Liver (tissue), 9 donors: ENCODE data around the gene C1QTNF1. TPM values are rescaled to one million over a fixed set of nuclear protein-coding genes. Genes with fewer than 3 reads are reported as not detected.

Experiments used
- DNase-seq: peaks from one replicate; pipeline ENCODE4 v3.0.0-alpha.2; 2017; ENCODE audit warnings: low spot score
- H3K27ac ChIP-seq, 2 donors: one replicate each; pipeline ENCODE4 v1.7.0; 2013; ENCODE audit warnings: inconsistent platforms in 2 of 2, low read length in 2 of 2, control low read depth in 1 of 2, low read depth in 1 of 2, mild to moderate bottlenecking in 1 of 2
- H3K27me3 ChIP-seq, 4 donors: one replicate each; pipeline versions ENCODE4 v1.6.1 to v1.7.0; 2013; ENCODE audit warnings: low read length in 3 of 4, inconsistent platforms in 1 of 4, mild to moderate bottlenecking in 1 of 4, moderate library complexity in 1 of 4; ENCODE audit not compliant: control insufficient read depth in 4 of 4, insufficient read depth in 4 of 4
- H3K36me3 ChIP-seq, 4 donors: one replicate each; pipeline versions ENCODE4 v1.6.1 to v1.7.0; 2013; ENCODE audit warnings: low read length in 3 of 4, mild to moderate bottlenecking in 3 of 4, low read depth in 1 of 4, moderate library complexity in 1 of 4; ENCODE audit not compliant: control insufficient read depth in 4 of 4, insufficient read depth in 3 of 4
- H3K4me1 ChIP-seq, 4 donors: one replicate each; pipeline versions ENCODE4 v1.6.1 to v1.7.0; 2013; ENCODE audit warnings: low read length in 3 of 4, mild to moderate bottlenecking in 3 of 4, moderate library complexity in 1 of 4; ENCODE audit not compliant: control insufficient read depth in 4 of 4, insufficient read depth in 4 of 4
- H3K4me3 ChIP-seq, 3 donors: one replicate each; pipeline versions ENCODE4 v1.6.1 to v1.7.0; 2013; ENCODE audit warnings: low read length in 3 of 3, control low read depth in 1 of 3, low read depth in 1 of 3, mild to moderate bottlenecking in 1 of 3
- H3K9ac ChIP-seq, 2 donors: one replicate each; pipeline ENCODE4 v1.7.0; 2013; ENCODE audit warnings: low read length in 2 of 2, mild to moderate bottlenecking in 2 of 2, moderate library complexity in 2 of 2, control low read depth in 1 of 2, low read depth in 1 of 2
- H3K9me3 ChIP-seq, 4 donors: one replicate each; pipeline versions ENCODE4 v1.6.1 to v1.7.0; 2013; ENCODE audit warnings: low read length in 3 of 4; ENCODE audit not compliant: control insufficient read depth in 4 of 4
- ATF3 ChIP-seq: IDR thresholded peaks from 2 replicates; pipeline ENCODE4 v1.6.1; 2016; ENCODE audit warnings: antibody characterized with exemption
- CTCF ChIP-seq: fragments of 150-350 bp; IDR thresholded peaks from 2 replicates; pipeline ENCODE4 v1.5.1; 2017; ENCODE audit warnings: improper control_type of control experiment, low read depth, low read length; ENCODE audit not compliant: missing input control
- EGR1 ChIP-seq, 2 donors: IDR thresholded peaks; 2 replicates each; pipeline ENCODE4 v1.6.1; 2016 to 2018; ENCODE audit warnings: antibody characterized with exemption in 2 of 2, low read depth in 2 of 2
- JUND ChIP-seq, 2 donors: IDR thresholded peaks; 2 replicates each; pipeline ENCODE4 v1.6.1; 2016; ENCODE audit warnings: antibody characterized with exemption in 2 of 2
- NR2F2 ChIP-seq: IDR thresholded peaks from 2 replicates; pipeline ENCODE4 v1.6.1; 2016; ENCODE audit warnings: antibody characterized with exemption
- RAD21 ChIP-seq, 2 donors: IDR thresholded peaks; 2 replicates each; pipeline ENCODE4 v1.6.1; 2016; ENCODE audit warnings: antibody characterized with exemption in 2 of 2, mild to moderate bottlenecking in 2 of 2
- RXRA ChIP-seq, 2 donors: IDR thresholded peaks; 2 replicates each; pipeline ENCODE4 v1.6.1; 2017 to 2018; ENCODE audit warnings: antibody characterized with exemption in 2 of 2, mild to moderate bottlenecking in 1 of 2
- SP1 ChIP-seq: IDR thresholded peaks from 2 replicates; pipeline ENCODE4 v1.6.1; 2018; ENCODE audit warnings: antibody characterized with exemption, mild to moderate bottlenecking
- TAF1 ChIP-seq: conservative IDR thresholded peaks from 2 replicates; pipeline ENCODE4 v1.6.1; 2016; ENCODE audit warnings: antibody characterized with exemption, mild to moderate bottlenecking
- WGBS: extraction: QIAGEN DNeasy Blood & Tissue Kit; methylation state at CpG from one replicate; pipeline ENCODE4 v1.1.7; 2013; 5-methylcytosine and 5-hydroxymethylcytosine counted together
- polyA plus RNA-seq, 2 donors: library from polyadenylated mRNA; stranded (reverse) in 1 of 2; unstranded in 1 of 2; fragments of 200-250 nt in 1 of 2; fragments of >200 nt in 1 of 2; fragmentation: Nextera tagmentation in 1 of 2; extraction: Ambion mirVana in 1 of 2; gene quantifications; one replicate each; pipeline versions ENCODE4 v1.2.1 to v1.2.3, GENCODE V29; 2013 to 2015
- total RNA-seq, 2 donors: library from RNA; depleted of rRNA; stranded (reverse); fragments of >200 nt; gene quantifications; one replicate each; pipeline ENCODE4 v1.2.3, GENCODE V29; 2014
- TF ChIP-seq, protein P1 (sequence below): IDR thresholded peaks from 2 replicates; pipeline ENCODE4 v1.6.1; 2016; ENCODE audit warnings: antibody characterized with exemption
- TF ChIP-seq, protein P2 (sequence below): IDR thresholded peaks from 2 replicates; pipeline ENCODE4 v1.6.1; 2016; ENCODE audit warnings: antibody characterized with exemption, mild to moderate bottlenecking
- donor health status: healthy.
- donor health status: healthy.
- donor health status: healthy.
- donor health status: healthy.
- donor health status: healthy.

Gene C1QTNF1
- total and polyA plus RNA-seq, 4 donors, result 0.56 to 54.6 (median 16.1) TPM

GRCh38 chr17:78992542-78993212 lies 31.3 kb upstream of the C1QTNF1 start:
- H3K4me3 ChIP-seq, result no peak overlapping the region
- H3K4me1 ChIP-seq, result no peaks in the 10 kb centered on the region
- no peak overlapping the region for H3K9ac ChIP-seq
- DNase-seq, result no peak
- 85% methylated on average over 12 of the region's 12 CpGs for WGBS
- H3K36me3 ChIP-seq, result peaks cover 9 to 36% (median 15%) of the 10 kb centered on the region in 4 donors
- no peaks in the 10 kb centered on the region for H3K27me3 ChIP-seq
- TF ChIP-seq CTCF (no peak), ATF3 (no peak), TAF1 (no peak), RXRA (IDR thresholded peaks at IDR 0.05) (no peak), RAD21 (IDR thresholded peaks at IDR 0.05) (no peak), EGR1 (IDR thresholded peaks at IDR 0.05; ENCODE audit: low read depth in 2 of 2) (no peak), NR2F2 (no peak), SP1 (no peak)
- TF ChIP-seq, protein P1, sequence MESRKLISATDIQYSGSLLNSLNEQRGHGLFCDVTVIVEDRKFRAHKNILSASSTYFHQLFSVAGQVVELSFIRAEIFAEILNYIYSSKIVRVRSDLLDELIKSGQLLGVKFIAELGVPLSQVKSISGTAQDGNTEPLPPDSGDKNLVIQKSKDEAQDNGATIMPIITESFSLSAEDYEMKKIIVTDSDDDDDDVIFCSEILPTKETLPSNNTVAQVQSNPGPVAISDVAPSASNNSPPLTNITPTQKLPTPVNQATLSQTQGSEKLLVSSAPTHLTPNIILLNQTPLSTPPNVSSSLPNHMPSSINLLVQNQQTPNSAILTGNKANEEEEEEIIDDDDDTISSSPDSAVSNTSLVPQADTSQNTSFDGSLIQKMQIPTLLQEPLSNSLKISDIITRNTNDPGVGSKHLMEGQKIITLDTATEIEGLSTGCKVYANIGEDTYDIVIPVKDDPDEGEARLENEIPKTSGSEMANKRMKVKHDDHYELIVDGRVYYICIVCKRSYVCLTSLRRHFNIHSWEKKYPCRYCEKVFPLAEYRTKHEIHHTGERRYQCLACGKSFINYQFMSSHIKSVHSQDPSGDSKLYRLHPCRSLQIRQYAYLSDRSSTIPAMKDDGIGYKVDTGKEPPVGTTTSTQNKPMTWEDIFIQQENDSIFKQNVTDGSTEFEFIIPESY, result no peak
- TF ChIP-seq, protein P2, sequence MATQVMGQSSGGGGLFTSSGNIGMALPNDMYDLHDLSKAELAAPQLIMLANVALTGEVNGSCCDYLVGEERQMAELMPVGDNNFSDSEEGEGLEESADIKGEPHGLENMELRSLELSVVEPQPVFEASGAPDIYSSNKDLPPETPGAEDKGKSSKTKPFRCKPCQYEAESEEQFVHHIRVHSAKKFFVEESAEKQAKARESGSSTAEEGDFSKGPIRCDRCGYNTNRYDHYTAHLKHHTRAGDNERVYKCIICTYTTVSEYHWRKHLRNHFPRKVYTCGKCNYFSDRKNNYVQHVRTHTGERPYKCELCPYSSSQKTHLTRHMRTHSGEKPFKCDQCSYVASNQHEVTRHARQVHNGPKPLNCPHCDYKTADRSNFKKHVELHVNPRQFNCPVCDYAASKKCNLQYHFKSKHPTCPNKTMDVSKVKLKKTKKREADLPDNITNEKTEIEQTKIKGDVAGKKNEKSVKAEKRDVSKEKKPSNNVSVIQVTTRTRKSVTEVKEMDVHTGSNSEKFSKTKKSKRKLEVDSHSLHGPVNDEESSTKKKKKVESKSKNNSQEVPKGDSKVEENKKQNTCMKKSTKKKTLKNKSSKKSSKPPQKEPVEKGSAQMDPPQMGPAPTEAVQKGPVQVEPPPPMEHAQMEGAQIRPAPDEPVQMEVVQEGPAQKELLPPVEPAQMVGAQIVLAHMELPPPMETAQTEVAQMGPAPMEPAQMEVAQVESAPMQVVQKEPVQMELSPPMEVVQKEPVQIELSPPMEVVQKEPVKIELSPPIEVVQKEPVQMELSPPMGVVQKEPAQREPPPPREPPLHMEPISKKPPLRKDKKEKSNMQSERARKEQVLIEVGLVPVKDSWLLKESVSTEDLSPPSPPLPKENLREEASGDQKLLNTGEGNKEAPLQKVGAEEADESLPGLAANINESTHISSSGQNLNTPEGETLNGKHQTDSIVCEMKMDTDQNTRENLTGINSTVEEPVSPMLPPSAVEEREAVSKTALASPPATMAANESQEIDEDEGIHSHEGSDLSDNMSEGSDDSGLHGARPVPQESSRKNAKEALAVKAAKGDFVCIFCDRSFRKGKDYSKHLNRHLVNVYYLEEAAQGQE, result no peak
- no peaks in the 10 kb centered on the region for H3K9me3 ChIP-seq
- no peak overlapping the region for H3K27ac ChIP-seq

DNA sequence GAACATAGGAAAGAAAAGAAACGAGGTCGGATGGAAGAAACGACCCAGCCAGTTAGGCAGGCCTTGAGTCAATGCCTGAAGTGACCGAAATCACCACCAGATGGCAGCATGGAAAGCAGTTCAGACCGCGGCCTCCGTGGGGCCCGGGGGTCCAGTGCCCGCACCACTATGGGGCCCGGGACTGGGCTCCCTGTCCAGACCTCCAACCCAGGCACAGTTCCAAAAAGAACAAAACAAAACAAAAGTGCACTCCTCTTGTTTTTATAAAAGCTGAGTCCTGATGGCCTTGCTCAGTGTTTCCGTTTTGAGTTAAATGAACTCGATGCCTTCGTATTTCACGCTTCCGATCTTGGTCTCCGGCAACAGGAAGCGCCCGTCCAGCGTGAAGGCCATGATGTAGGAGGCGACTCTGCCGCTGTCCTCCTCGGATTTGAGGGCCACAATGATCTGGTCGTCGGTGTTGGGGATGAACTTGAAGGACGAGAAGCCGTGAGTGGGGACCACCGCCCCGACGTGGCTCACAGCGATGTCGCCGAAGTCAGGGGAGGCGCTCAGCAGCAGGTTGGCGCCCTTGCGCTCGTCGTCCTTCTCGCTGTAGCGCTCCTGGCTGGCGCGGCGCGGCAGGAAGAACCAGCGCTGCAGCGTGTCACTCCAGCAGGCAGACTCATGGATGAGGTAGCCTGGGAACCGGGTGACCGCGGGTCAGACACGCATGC lies 30.6 kb upstream of the C1QTNF1 start:
- H3K27ac ChIP-seq, result peak overlapping the region; percentile 40 to 52
- no peaks in the 10 kb centered on the region for H3K27me3 ChIP-seq
- DNase-seq, result peak; percentile 70
- H3K4me1 ChIP-seq, result no peaks in the 10 kb centered on the region
- no peaks in the 10 kb centered on the region for H3K9me3 ChIP-seq
- no peak overlapping the region for H3K4me3 ChIP-seq
- WGBS, result 80% methylated on average over 49 of the region's 49 CpGs
- peak; percentile 59 for TF ChIP-seq CTCF
- TF ChIP-seq RAD21 (IDR thresholded peaks at IDR 0.05), result peak in 1 of 2 donors; percentile 69
- no peak for TF ChIP-seq EGR1 (IDR thresholded peaks at IDR 0.05; ENCODE audit: low read depth in 2 of 2)
- TF ChIP-seq JUND (IDR thresholded peaks at IDR 0.05), result no peak
- no peak overlapping the region for H3K9ac ChIP-seq
- H3K36me3 ChIP-seq, result peaks cover 9 to 39% (median 17%) of the 10 kb centered on the region in 4 donors
